MM.1S (cell line): ENCODE data around the gene MPZL2.

Source experiments
- EZH2 ChIP-seq: fragments of 300-600 bp; sonication (generic); optimal IDR thresholded peaks from 2 replicates; pipeline ENCODE3; 2017; ENCODE audit warnings: low read depth, mild to moderate bottlenecking, antibody characterized with exemption, low read length, mixed read lengths
- EZH2phosphoT487 ChIP-seq: fragments of 300-600 bp; sonication (generic); IDR thresholded peaks from 2 replicates; pipeline ENCODE4 v1.6.1; 2018; ENCODE audit warnings: antibody characterized with exemption, low read length
- TF ChIP-seq, protein P1 (sequence below): fragments of 300-600 bp; sonication (generic); IDR thresholded peaks from 2 replicates; pipeline ENCODE4 v1.5.1; 2016; ENCODE audit warnings: antibody characterized with exemption, low read length, mixed read lengths

DNA sequence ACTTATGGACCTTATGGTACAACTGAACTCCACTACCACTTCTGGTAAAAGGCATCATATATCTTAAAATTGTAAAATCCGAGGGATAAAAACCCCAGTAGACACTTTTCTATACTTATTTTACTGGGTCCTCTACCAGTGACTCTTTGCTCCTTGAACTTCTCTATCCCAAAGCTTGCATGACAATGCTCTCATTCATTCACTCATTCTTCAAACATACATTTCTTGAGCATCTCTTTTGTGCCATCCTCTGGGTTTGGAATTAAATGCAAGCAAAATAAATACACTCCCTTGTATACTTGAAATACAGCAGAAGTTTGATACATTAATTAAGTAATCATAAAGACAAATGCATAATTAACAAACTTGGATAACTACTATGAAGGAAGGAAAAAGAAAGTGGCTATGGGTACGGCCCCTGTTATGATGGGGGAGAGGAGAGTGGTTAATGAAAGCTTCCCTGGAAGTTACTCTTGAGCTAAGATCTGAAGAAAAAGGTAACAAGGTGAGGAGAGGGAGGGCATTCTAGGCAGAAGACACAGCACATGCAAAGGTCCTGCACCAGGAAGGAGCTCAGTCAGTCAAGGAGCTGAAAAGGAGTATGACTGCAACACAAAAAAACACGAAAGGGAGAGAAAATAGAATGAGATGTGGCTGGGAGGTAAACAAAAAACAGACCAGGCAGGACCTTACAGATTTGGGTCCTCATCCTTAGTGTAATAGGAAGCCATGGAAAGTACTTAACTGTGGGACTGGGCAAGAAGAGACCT, 19.9 kb downstream of the MPZL2 start:
- TF ChIP-seq, protein P1, sequence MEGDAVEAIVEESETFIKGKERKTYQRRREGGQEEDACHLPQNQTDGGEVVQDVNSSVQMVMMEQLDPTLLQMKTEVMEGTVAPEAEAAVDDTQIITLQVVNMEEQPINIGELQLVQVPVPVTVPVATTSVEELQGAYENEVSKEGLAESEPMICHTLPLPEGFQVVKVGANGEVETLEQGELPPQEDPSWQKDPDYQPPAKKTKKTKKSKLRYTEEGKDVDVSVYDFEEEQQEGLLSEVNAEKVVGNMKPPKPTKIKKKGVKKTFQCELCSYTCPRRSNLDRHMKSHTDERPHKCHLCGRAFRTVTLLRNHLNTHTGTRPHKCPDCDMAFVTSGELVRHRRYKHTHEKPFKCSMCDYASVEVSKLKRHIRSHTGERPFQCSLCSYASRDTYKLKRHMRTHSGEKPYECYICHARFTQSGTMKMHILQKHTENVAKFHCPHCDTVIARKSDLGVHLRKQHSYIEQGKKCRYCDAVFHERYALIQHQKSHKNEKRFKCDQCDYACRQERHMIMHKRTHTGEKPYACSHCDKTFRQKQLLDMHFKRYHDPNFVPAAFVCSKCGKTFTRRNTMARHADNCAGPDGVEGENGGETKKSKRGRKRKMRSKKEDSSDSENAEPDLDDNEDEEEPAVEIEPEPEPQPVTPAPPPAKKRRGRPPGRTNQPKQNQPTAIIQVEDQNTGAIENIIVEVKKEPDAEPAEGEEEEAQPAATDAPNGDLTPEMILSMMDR: no peak
- no peak for TF ChIP-seq EZH2
- no peak for TF ChIP-seq EZH2phosphoT487
